ENCODE data around the gene C20orf202.

The C20orf202 gene

DNA sequence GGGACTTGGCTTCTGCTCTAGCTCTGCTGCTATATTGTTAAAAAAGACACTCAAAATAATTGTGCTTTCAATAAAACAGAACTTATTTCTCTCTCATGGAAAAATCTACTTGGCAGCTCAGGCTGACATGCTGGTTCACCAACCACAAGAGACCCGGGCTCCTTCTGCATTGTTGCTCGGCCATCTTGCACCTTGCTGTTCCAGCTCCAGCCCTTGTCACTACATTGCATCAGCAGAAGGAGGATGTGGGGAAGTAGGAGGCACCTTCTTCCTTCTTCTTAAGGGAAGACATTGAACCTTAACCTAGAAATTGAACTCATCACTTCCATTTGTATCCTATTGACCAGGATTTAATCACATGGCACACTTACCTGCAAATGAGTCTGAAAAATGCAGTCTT is 6.6 kb upstream of the C20orf202 start:
- Histone ChIP-seq H3K9ac (ENCODE audit: low read depth, low read length) (no peak overlapping the region), H3K36me3 (ENCODE audit: control insufficient read depth, insufficient read depth, low read length) (no peaks in the 10 kb centered on the region), H3K4me1 (ENCODE audit: control insufficient read depth, insufficient read depth, low read length) (no peaks in the 10 kb centered on the region), H3K9me3 (ENCODE audit: control insufficient read depth, insufficient read depth, low read length) (no peaks in the 10 kb centered on the region), H3K27ac (ENCODE audit: low read depth, low read length) (no peak overlapping the region), H3K4me3 (ENCODE audit: low read depth, low read length) (no peak overlapping the region), H3K27me3 (ENCODE audit: control insufficient read depth, insufficient read depth, low read length) (no peaks in the 10 kb centered on the region)

DNA sequence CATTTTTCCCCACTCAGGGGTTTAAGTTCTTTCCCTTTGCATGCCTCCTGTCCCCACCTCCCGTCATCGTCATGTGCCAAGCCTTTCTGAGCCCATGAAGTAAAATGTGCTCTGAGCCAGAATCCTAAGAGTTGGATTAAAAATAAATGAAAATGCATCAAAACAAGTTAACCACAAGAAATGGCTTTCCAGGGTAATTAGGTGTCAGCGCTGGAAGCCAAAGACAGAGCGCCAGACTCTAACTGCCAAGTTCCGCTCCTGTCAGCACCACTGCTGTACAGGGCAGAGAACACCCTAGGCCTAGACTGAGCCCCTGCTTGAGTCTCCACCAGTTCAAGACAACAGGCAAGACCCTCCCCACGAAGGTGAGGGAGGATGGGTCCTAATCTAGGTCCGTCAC is 5.5 kb upstream of the C20orf202 start:
- H3K27ac ChIP-seq (ENCODE audit: low read depth, low read length): no peak overlapping the region
- H3K36me3 ChIP-seq (ENCODE audit: control insufficient read depth, insufficient read depth, low read length): no peaks in the 10 kb centered on the region
- H3K4me1 ChIP-seq (ENCODE audit: control insufficient read depth, insufficient read depth, low read length): no peaks in the 10 kb centered on the region
- H3K27me3 ChIP-seq (ENCODE audit: control insufficient read depth, insufficient read depth, low read length): no peaks in the 10 kb centered on the region
- H3K9me3 ChIP-seq (ENCODE audit: control insufficient read depth, insufficient read depth, low read length): no peaks in the 10 kb centered on the region
- no peak overlapping the region for H3K9ac ChIP-seq (ENCODE audit: low read depth, low read length)
- H3K4me3 ChIP-seq (ENCODE audit: low read depth, low read length): no peak overlapping the region

DNA sequence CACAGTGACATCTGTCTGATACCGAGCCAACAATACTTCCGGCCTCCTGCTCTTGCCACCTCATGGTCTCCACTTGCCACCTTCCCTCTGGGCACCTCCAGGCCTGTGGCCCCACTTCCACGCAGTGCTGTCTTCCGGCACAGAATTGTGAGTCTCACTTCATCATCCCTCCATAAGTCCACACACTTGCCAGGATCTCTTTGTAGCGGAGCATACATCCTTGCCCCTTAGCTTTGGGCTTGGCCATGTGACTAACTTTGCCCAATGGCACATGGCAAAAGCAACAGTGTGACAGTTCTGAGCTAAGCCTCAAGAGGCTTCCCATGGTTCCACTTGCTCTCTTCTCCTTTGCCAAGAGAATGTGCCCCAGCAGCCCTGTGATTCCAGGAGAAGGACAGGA is 4.5 kb upstream of the C20orf202 start:
- Histone ChIP-seq H3K4me3 (ENCODE audit: low read depth, low read length) (no peak overlapping the region), H3K9me3 (ENCODE audit: control insufficient read depth, insufficient read depth, low read length) (no peaks in the 10 kb centered on the region), H3K27me3 (ENCODE audit: control insufficient read depth, insufficient read depth, low read length) (no peaks in the 10 kb centered on the region), H3K27ac (ENCODE audit: low read depth, low read length) (no peak overlapping the region), H3K4me1 (ENCODE audit: control insufficient read depth, insufficient read depth, low read length) (no peaks in the 10 kb centered on the region), H3K36me3 (ENCODE audit: control insufficient read depth, insufficient read depth, low read length) (no peaks in the 10 kb centered on the region), H3K9ac (ENCODE audit: low read depth, low read length) (no peak overlapping the region)

DNA sequence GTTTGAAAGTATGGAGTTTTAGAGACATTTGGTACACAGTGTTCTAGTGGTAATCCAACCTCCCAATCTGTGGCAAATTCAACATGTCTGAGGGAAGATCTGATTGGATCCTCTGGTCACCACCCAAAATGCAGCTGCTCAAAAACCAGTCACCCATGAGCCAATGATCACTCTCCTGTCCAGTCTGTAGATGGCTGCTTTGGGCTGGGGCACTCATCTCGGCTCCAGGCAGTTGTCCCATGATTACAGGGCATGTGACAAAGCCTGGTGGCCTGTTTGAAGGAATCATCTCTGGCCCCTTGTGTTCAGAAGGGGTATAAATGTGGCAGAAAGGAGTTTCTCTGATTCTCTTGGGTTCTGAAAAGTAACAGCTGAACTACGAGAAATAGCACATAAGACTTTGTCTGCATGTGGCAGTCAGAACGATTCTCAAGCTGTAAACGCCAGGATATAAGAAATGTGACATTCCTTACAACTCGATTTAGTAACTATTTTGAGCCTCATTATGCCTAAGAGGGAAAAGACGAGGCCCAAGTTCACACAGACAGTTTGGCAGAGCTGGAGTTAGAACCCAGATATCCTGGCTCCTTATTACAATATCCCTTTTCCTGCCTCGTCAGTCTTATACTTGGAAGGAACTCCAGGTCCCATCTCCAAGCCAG is 3.9 kb upstream of the C20orf202 start:
- Histone ChIP-seq H3K4me3 (ENCODE audit: low read depth, low read length) (no peak overlapping the region), H3K27me3 (ENCODE audit: control insufficient read depth, insufficient read depth, low read length) (no peaks in the 10 kb centered on the region), H3K9ac (ENCODE audit: low read depth, low read length) (no peak overlapping the region), H3K9me3 (ENCODE audit: control insufficient read depth, insufficient read depth, low read length) (no peaks in the 10 kb centered on the region), H3K27ac (ENCODE audit: low read depth, low read length) (no peak overlapping the region), H3K4me1 (ENCODE audit: control insufficient read depth, insufficient read depth, low read length) (no peaks in the 10 kb centered on the region), H3K36me3 (ENCODE audit: control insufficient read depth, insufficient read depth, low read length) (no peaks in the 10 kb centered on the region)

DNA sequence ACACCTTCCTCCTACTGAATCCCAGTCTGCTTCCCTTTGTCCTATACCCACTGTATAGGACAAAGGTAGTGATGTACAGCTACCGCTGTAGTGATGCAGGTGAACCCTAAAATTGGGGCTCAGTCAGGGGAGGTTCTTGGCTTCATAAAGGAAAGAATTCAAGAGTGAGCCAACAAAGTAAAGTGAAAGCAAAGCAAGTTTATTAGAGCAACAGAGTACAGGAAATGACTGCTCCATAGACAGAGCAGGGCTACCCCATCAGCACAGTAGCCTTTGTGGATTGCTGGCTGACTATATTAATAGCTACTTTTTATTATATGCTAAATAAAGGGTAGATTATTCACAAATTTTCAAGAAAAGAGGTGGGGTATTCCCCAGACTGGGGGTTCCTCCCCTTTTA is 3.3 kb upstream of the C20orf202 start:
- H3K9me3 ChIP-seq (ENCODE audit: control insufficient read depth, insufficient read depth, low read length): no peaks in the 10 kb centered on the region

DNA sequence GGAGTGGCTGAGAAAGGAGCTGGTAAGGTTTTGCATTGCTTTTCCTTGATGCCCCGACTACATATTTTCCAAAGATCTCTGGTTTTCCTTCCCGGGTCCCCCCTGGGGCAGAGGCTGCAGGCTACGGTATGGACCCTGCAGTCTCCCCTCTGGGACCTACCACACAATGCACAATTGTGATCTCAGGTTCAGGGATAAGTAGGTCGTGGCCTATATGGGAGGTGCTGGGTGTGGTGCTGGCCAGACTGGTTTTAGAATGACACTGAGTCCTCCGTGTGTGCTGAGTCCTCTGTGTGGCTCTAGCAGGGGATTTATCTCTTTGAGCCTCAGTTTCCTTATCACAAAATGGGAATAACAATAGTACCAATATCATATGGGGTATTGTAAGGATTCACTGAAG is 376 bp downstream of the C20orf202 start:
- H3K4me3 ChIP-seq (ENCODE audit: low read depth, low read length): no peak overlapping the region
- no peaks in the 10 kb centered on the region; the same call in 1 of the 2 replicates for H3K27me3 ChIP-seq (ENCODE audit: control insufficient read depth, insufficient read depth, low read length)
- H3K27ac ChIP-seq (ENCODE audit: low read depth, low read length): no peak overlapping the region
- no peaks in the 10 kb centered on the region for H3K9me3 ChIP-seq (ENCODE audit: control insufficient read depth, insufficient read depth, low read length)
- H3K9ac ChIP-seq (ENCODE audit: low read depth, low read length): no peak overlapping the region
- H3K4me1 ChIP-seq (ENCODE audit: control insufficient read depth, insufficient read depth, low read length): no peaks in the 10 kb centered on the region
- H3K36me3 ChIP-seq (ENCODE audit: control insufficient read depth, insufficient read depth, low read length): no peaks in the 10 kb centered on the region

More for the DNA sequence above, 3.3 kb upstream of the C20orf202 start:
- no peaks in the 10 kb centered on the region for H3K27me3 ChIP-seq (ENCODE audit: control insufficient read depth, insufficient read depth, low read length)
- no peaks in the 10 kb centered on the region for H3K36me3 ChIP-seq (ENCODE audit: control insufficient read depth, insufficient read depth, low read length)
- no peak overlapping the region for H3K9ac ChIP-seq (ENCODE audit: low read depth, low read length)
- no peak overlapping the region for H3K4me3 ChIP-seq (ENCODE audit: low read depth, low read length)
- no peaks in the 10 kb centered on the region for H3K4me1 ChIP-seq (ENCODE audit: control insufficient read depth, insufficient read depth, low read length)
- H3K27ac ChIP-seq (ENCODE audit: low read depth, low read length): no peak overlapping the region

DNA sequence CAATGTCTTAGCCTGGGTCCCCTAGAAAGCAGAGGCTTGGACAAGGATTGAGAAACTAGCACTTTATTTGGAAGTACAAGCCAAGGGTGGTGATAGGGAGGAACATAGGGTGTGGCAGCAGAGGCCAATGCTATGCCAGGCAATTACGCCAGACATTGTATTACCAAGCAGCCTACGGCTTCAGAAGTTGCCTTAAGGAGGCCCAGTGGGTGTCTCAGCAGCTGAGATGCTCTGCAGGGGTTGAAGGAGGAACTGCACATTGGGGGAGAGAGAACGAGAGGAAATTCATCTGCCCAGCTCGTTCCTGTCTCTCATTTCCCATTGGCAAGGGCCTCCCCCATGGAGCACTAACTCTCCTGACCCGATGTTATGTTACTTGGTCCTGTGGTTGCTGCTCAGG is 859 bp downstream of the C20orf202 start:
- Histone ChIP-seq H3K4me3 (ENCODE audit: low read depth, low read length) (no peak overlapping the region), H3K9ac (ENCODE audit: low read depth, low read length) (no peak overlapping the region), H3K27me3 (ENCODE audit: control insufficient read depth, insufficient read depth, low read length) (no peaks in the 10 kb centered on the region; the same call in 1 of the 2 replicates), H3K9me3 (ENCODE audit: control insufficient read depth, insufficient read depth, low read length) (no peaks in the 10 kb centered on the region), H3K27ac (ENCODE audit: low read depth, low read length) (no peak overlapping the region), H3K36me3 (ENCODE audit: control insufficient read depth, insufficient read depth, low read length) (no peaks in the 10 kb centered on the region), H3K4me1 (ENCODE audit: control insufficient read depth, insufficient read depth, low read length) (no peaks in the 10 kb centered on the region)

DNA sequence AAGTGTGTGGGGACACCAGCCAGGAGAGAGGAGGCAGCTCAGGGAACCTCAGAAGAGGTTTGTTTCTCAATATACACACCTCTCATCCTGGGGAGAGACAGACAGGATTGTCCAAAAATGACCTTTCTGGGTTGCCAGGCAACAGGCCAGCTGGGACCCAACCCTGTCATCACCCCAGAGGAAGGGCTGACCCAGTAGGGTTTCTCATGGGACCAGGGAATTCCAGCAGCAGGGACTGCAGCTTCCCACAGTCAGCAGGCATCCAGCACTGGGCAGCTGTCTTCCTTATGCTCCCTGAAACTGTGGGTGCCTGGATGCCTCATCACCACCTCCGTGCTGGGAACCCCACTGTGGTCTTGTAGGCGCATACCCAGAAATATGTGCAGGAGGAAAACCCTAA is 1.3 kb downstream of the C20orf202 start:
- no peaks in the 10 kb centered on the region for H3K4me1 ChIP-seq (ENCODE audit: control insufficient read depth, insufficient read depth, low read length)
- no peak overlapping the region for H3K27ac ChIP-seq (ENCODE audit: low read depth, low read length)
- no peaks in the 10 kb centered on the region; the same call in 1 of the 2 replicates for H3K27me3 ChIP-seq (ENCODE audit: control insufficient read depth, insufficient read depth, low read length)
- H3K36me3 ChIP-seq (ENCODE audit: control insufficient read depth, insufficient read depth, low read length): no peaks in the 10 kb centered on the region
- no peak overlapping the region for H3K9ac ChIP-seq (ENCODE audit: low read depth, low read length)
- H3K9me3 ChIP-seq (ENCODE audit: control insufficient read depth, insufficient read depth, low read length): no peaks in the 10 kb centered on the region
- H3K4me3 ChIP-seq (ENCODE audit: low read depth, low read length): no peak overlapping the region

DNA sequence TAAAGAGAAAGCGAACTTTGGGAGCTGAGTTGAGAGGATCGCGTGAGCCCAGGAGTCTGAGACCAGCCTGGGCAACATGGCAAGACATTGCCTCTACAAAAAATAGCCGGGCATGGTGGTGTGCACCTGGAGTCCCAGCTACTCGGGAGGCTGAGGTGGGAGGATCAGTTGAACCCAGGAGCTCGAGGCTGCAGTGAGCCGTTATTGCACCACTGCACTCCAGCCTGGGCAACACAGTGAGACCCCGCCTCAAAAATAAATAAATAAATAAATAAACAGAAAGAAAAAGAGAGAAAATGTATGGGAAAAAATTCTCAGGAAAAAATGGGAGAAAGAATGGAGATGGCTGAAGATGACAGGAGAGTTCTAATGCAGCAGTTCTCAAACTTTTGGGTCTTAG is 2.5 kb downstream of the C20orf202 start:
- Histone ChIP-seq H3K9me3 (ENCODE audit: control insufficient read depth, insufficient read depth, low read length) (no peaks in the 10 kb centered on the region), H3K36me3 (ENCODE audit: control insufficient read depth, insufficient read depth, low read length) (no peaks in the 10 kb centered on the region), H3K27me3 (ENCODE audit: control insufficient read depth, insufficient read depth, low read length) (no peaks in the 10 kb centered on the region; the same call in 1 of the 2 replicates), H3K4me1 (ENCODE audit: control insufficient read depth, insufficient read depth, low read length) (no peaks in the 10 kb centered on the region), H3K27ac (ENCODE audit: low read depth, low read length) (no peak overlapping the region), H3K4me3 (ENCODE audit: low read depth, low read length) (no peak overlapping the region), H3K9ac (ENCODE audit: low read depth, low read length) (no peak overlapping the region)

DNA sequence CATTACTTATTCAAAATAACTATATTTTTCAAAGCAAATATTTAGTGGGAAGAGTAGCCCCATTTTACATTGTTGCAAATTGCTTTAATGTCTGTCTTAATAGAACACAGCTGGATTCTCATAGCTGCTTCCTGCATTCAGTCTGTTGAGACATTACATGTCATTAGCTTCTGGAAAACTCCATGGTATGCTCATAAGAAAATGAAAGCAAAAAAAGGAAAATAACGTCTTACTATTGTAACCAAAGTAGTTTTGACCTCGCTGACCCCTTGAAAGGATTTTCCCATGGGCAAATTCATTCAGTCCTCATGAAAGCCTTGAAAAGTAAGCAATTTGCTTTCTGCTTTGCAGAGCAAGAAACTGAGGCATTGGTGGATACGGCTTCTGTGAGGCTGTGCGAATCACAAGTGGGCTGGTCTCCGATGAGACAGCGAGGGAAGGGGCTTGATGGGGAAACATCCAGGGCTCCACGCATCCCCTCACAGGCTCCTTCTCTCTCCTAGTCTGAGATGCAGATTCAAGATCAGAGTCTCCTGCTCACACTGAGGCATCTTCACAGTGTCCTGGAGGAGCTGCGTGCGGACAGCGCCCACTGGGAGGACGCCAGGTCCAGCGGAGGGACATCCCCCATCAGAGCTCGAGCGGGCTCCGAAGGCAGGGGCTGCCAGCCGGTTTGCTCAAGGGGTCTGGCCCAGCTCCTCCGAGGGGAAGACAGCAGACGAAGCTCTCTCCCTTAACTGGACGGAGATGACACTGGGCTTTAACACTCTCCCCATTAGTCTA is 3.3 kb downstream of the C20orf202 start:
- Histone ChIP-seq H3K27ac (ENCODE audit: low read depth, low read length) (no peak overlapping the region), H3K9ac (ENCODE audit: low read depth, low read length) (no peak overlapping the region), H3K27me3 (ENCODE audit: control insufficient read depth, insufficient read depth, low read length) (no peaks in the 10 kb centered on the region; the same call in 1 of the 2 replicates), H3K36me3 (ENCODE audit: control insufficient read depth, insufficient read depth, low read length) (no peaks in the 10 kb centered on the region), H3K4me3 (ENCODE audit: low read depth, low read length) (no peak overlapping the region), H3K9me3 (ENCODE audit: control insufficient read depth, insufficient read depth, low read length) (no peaks in the 10 kb centered on the region), H3K4me1 (ENCODE audit: control insufficient read depth, insufficient read depth, low read length) (no peaks in the 10 kb centered on the region)

DNA sequence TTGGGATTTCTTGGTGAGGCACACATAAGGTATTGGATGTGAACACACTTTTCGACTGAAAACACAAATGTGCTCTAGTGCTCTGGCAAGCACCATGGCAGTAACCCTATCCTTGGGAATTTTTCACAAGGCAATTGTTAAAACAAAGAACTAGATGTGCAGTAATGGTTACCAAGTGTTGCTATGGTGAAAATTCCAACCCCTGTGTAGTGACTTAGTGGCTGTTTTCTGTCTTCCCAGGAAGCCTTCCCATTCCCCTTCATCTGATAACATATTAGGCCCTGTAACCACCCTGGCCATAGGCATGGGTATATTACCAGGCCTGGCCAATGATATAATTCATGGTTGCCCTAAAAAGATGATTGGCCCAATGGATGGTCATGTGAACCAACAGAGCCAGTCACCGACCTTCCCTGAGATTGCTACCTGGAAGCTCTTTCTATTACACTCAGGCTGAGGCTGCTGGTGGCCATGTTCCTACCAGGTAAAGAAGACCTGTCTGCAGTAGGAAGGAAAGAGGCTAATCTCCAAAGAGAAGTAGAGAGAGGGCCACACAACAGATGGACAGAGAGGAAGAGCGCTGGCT is 4.1 kb downstream of the C20orf202 start:
- Histone ChIP-seq H3K9me3 (ENCODE audit: control insufficient read depth, insufficient read depth, low read length) (no peaks in the 10 kb centered on the region), H3K36me3 (ENCODE audit: control insufficient read depth, insufficient read depth, low read length) (no peaks in the 10 kb centered on the region), H3K4me3 (ENCODE audit: low read depth, low read length) (no peak overlapping the region)

More for the DNA sequence above, 4.1 kb downstream of the C20orf202 start:
- Histone ChIP-seq H3K9ac (ENCODE audit: low read depth, low read length) (no peak overlapping the region), H3K27me3 (ENCODE audit: control insufficient read depth, insufficient read depth, low read length) (peaks cover 2% of the 10 kb centered on the region; the same call in 1 of the 2 replicates), H3K27ac (ENCODE audit: low read depth, low read length) (no peak overlapping the region), H3K4me1 (ENCODE audit: control insufficient read depth, insufficient read depth, low read length) (peaks cover 6% of the 10 kb centered on the region)
